Mucosa of stomach (tissue), 1 donor: ENCODE data around the gene DMKN.

ENCODE experiments used
- H3K27me3 ChIP-seq: one replicate; pipeline ENCODE4 v1.7.0; 2013; ENCODE audit warnings: mild to moderate bottlenecking, low read length; ENCODE audit not compliant: control insufficient read depth, insufficient read depth
- H3K36me3 ChIP-seq: one replicate; pipeline ENCODE4 v1.7.0; 2013; ENCODE audit warnings: low read length; ENCODE audit not compliant: control insufficient read depth, insufficient read depth
- H3K4me1 ChIP-seq: one replicate; pipeline ENCODE4 v1.7.0; 2013; ENCODE audit warnings: mild to moderate bottlenecking, low read length; ENCODE audit not compliant: control insufficient read depth, insufficient read depth
- H3K4me3 ChIP-seq: one replicate; pipeline ENCODE4 v1.7.0; 2013; ENCODE audit warnings: low read length
- H3K9ac ChIP-seq: one replicate; pipeline ENCODE4 v1.7.0; 2013; ENCODE audit warnings: mild to moderate bottlenecking, low read length, moderate library complexity
- H3K9me3 ChIP-seq: one replicate; pipeline ENCODE4 v1.7.0; 2013; ENCODE audit warnings: mild to moderate bottlenecking, low read length, moderate library complexity; ENCODE audit not compliant: control insufficient read depth
- donor health status: Pancreatic carcinoma.

Gene DMKN, protein sequence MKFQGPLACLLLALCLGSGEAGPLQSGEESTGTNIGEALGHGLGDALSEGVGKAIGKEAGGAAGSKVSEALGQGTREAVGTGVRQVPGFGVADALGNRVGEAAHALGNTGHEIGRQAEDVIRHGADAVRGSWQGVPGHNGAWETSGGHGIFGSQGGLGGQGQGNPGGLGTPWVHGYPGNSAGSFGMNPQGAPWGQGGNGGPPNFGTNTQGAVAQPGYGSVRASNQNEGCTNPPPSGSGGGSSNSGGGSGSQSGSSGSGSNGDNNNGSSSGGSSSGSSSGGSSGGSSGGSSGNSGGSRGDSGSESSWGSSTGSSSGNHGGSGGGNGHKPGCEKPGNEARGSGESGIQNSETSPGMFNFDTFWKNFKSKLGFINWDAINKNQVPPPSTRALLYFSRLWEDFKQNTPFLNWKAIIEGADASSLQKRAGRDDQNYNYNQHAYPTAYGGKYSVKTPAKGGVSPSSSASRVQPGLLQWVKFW

DNA sequence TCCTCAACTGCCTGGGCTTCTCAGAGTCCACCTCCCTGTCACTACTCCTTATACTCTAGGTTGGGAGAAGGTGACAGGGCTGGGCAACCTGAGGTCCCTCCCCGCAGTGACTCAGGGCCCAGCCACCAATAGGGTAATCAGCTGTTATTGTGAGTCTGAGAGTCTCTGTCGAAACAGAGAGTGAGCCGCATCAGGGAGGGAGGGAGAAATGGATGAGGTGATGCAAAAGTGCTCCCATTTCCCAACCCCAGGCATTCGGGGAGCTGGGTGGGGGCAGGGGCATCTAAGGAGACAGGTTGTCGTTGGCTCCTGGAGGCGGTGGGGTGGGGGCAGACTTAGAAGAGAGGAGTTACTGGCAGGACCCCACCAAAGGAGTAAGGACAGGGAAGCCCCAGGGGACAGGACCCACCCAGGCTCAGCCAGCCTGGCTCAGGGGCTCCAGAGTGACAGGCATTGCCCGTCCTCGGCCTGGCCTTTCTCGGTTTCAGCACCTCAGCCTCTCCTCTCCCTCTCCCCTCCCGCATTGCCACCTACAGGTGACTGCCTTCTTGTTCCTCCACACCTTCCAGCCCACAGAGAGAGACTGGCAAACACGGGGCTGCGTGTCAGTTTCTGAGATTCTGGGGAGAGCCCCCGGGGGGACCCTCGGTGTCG, at the start of gene DMKN:
Gene DMKN, minus strand, starts transcription at position 22 of the 654 bp plus-strand sequence. CDS start 174 bp downstream, outside the sequence.
- H3K4me3 ChIP-seq, result no peak within 1 kb of the TSS
- H3K4me1 ChIP-seq, result peaks cover 23% of the 10 kb centered on the region
- H3K36me3 ChIP-seq, result no peaks in the 10 kb centered on the region
- H3K27me3 ChIP-seq, result peaks cover 29% of the 10 kb centered on the region
- H3K9me3 ChIP-seq, result no peaks in the 10 kb centered on the region
- H3K9ac ChIP-seq, result no peak within 1 kb of the TSS

DNA sequence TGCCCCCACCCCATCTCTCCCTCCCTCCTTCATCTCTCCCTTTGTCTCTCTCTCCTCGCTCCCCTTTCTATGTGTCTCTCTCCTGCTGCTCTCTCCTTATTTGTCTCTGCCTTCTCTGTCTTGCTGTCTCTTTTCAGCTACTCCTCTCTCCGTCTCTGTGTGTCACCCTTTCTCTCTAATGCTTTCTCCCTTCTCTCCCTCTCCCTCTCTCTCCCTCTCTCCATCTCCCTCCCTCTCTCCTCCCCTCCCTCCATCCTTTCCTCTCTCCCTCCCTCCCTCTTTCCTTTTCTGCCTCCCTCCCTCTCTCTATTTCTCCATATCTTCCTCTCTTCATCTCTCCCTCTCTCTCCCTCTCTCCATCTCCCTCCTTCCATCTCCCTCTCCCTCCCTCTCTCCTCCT, 49.3 kb upstream of the DMKN start:
- H3K36me3 ChIP-seq, result no peaks in the 10 kb centered on the region
- no peaks in the 10 kb centered on the region for H3K9me3 ChIP-seq
- peaks cover 7% of the 10 kb centered on the region for H3K4me1 ChIP-seq
- peaks cover 31% of the 10 kb centered on the region for H3K27me3 ChIP-seq
- no peak overlapping the region for H3K4me3 ChIP-seq
- no peak overlapping the region for H3K9ac ChIP-seq

DNA sequence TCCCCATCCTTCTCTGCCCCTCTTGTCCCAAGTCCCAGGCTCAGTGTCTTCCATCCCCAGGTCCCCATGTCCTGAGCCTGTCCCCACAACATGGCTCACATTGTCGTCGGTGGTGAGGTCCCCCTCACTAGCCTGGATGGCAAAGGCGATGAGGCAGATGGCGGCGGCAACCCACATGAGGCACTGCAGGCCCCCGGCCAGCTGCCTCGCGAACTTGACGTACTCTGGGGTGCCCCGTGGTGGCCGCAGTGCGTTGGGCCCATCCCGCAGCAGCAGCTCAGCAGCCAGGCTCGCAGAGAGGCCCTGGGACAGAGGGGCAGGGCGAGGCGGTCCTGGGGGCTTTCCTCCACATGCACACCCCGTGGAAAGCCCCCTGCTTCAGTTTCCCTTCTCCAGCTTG, 48.9 kb upstream of the DMKN start:
- peaks cover 34% of the 10 kb centered on the region for H3K27me3 ChIP-seq
- H3K36me3 ChIP-seq, result no peaks in the 10 kb centered on the region

DNA sequence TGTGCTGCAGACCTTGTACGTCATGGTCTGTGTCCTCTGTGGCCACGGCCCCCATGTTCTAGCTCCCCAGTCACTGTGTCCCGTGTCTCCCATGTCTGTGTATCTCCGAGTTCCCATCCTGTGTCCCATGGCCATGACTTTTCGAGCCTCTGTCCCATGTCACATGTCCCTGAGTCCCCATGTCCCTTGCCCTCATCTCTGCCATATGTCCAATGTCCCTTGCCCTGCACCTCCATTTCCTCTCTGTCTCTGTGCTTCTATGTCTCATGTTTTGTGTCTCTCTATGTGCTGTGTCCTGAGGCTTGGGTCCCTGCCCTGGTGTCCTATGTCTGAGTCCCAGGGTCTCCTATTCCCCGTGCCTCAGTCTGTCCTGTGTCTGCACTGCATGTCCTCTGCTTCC, 48.0 kb upstream of the DMKN start:
- Histone ChIP-seq H3K9ac (no peak overlapping the region), H3K4me1 (peaks cover 8% of the 10 kb centered on the region), H3K36me3 (no peaks in the 10 kb centered on the region), H3K4me3 (no peak overlapping the region), H3K9me3 (no peaks in the 10 kb centered on the region), H3K27me3 (peaks cover 39% of the 10 kb centered on the region)

More for the DNA sequence above, 48.9 kb upstream of the DMKN start:
- Histone ChIP-seq H3K9me3 (no peaks in the 10 kb centered on the region), H3K4me1 (peaks cover 8% of the 10 kb centered on the region), H3K9ac (no peak overlapping the region), H3K4me3 (no peak overlapping the region)

DNA sequence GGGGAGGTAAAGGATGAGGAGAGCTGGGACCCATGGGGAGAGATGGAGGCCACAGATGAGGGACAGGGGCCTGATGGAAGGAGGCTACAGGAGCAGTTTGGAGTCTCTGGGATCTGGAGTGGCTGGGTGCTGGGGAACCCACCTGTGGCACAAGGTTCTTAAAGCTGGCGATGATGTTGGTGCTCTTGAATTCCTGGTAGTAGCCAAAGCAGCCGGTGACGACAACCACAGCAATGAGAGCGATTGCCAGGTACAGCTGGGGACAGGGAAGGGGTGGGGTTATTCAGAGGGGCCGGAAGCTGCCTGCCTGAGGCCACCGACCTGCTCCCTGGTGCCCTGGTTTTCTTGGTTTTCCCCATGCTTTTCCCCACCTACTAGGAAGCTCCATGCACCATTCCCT, 47.2 kb upstream of the DMKN start:
- Histone ChIP-seq H3K27me3 (peaks cover 39% of the 10 kb centered on the region), H3K36me3 (no peaks in the 10 kb centered on the region), H3K4me3 (no peak overlapping the region), H3K9me3 (no peaks in the 10 kb centered on the region), H3K4me1 (peaks cover 8% of the 10 kb centered on the region), H3K9ac (no peak overlapping the region)

DNA sequence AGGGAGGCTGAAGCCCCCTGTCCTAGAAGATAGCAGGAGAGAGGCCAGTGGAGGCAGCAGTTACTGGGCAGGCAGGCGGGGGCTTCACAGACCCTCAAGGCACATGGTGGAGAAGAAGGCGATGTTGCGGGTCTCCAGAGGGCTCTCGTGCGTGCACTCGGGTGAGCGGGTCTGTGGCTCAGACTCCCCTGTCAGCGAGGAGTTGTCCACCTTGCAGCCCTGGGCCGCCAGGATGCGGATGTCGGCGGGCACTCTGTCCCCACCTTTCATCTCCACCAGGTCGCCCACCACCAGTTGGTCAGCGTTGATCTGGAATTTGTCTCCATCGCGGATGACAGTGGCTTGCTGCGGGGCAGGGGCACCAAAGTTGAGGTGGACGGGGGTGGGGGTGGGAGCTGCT, 46.8 kb upstream of the DMKN start:
- H3K4me3 ChIP-seq, result no peak overlapping the region
- H3K36me3 ChIP-seq, result no peaks in the 10 kb centered on the region
- peaks cover 39% of the 10 kb centered on the region for H3K27me3 ChIP-seq
- H3K9ac ChIP-seq, result no peak overlapping the region
- peaks cover 8% of the 10 kb centered on the region for H3K4me1 ChIP-seq
- no peaks in the 10 kb centered on the region for H3K9me3 ChIP-seq

DNA sequence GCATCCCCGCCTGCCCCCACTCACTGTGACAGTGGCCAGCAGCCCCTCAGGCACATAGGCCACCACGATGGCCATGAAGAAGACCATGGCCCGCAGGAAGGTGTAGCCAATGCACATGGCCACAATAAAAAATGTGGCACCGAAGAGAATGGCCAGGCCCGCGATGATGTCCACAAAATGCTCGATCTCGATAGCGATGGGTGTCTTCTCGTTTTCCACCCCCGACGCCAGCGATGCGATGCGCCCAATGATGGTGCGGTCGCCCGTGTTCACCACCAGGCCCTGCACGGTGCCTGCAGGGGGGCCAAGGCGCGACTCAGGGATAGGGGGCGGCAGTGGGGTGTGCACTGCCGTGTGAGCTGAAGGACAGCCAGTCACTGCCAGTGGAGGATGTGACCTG, 46.3 kb upstream of the DMKN start:
- no peaks in the 10 kb centered on the region for H3K36me3 ChIP-seq
- H3K9me3 ChIP-seq, result no peaks in the 10 kb centered on the region
- H3K4me1 ChIP-seq, result peaks cover 8% of the 10 kb centered on the region
- H3K9ac ChIP-seq, result no peak overlapping the region
- H3K4me3 ChIP-seq, result no peak overlapping the region
- H3K27me3 ChIP-seq, result peaks cover 39% of the 10 kb centered on the region

DNA sequence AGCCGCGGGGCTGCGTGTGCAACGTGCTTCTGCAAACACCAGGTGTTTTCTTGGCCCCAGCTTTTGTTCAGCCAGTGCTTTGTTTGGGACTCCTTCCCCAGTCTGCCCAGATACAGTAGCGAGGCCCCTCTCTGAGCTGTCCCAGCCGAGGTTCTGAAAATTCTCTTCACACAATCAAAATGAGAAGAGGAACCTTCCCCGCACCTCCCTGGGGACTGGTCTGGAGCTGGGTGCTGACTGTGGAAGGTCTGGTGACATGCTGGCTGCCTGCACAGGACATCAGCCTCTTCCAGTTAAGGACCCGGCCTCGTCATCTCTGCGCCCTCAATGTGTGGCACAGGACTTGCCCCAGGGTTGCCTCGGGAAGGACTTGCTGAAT, 45.8 kb upstream of the DMKN start:
- no peaks in the 10 kb centered on the region for H3K36me3 ChIP-seq
- H3K4me1 ChIP-seq, result peaks cover 8% of the 10 kb centered on the region
- H3K9me3 ChIP-seq, result no peaks in the 10 kb centered on the region
- H3K27me3 ChIP-seq, result peaks cover 39% of the 10 kb centered on the region
- no peak overlapping the region for H3K9ac ChIP-seq
- no peak overlapping the region for H3K4me3 ChIP-seq

DNA sequence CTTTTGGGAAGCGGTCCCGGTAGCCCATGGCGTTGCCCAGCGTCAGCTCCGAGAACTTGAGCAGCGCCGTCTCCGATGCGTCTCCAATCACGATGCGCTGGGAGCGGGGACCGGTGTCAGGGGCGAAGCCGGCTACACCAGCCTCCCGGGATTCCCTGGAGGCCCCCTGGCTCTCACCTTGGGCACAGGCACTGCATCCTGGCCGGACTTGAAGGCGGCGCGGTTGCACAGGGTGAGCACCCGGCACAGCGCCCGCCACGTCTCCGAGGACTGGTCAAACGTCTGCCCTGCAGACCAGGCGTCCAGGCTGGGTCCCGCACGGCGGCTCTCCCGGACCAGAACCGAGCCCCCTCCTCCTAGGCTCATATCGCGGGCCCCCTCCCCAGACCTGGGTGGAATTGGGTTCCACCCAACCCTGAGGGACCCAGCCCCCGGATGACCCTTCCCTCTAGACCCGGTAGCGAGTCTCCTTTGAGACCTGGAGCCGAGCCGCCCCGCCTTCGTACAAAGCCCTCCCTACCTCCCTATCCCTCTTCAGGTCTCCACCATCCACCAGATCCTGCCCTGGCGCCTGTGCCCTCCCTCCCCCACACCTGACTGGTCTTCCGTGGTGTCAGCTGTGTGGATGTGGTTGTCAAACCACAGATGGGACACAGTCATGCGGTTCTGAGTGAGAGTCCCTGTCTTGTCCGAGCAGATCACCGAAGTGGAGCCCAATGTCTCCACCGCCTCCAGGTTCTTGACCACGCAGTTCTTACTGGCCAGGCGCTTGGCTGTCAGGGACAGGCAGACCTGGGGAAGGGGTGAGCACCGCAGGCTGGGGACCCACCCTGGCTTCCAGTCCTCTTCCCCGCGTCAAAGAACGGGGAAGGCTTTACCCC, 45.2 kb upstream of the DMKN start:
- Histone ChIP-seq H3K9ac (no peak overlapping the region), H3K4me1 (peaks cover 8% of the 10 kb centered on the region), H3K27me3 (peaks cover 39% of the 10 kb centered on the region), H3K36me3 (no peaks in the 10 kb centered on the region), H3K9me3 (no peaks in the 10 kb centered on the region), H3K4me3 (no peak overlapping the region)

DNA sequence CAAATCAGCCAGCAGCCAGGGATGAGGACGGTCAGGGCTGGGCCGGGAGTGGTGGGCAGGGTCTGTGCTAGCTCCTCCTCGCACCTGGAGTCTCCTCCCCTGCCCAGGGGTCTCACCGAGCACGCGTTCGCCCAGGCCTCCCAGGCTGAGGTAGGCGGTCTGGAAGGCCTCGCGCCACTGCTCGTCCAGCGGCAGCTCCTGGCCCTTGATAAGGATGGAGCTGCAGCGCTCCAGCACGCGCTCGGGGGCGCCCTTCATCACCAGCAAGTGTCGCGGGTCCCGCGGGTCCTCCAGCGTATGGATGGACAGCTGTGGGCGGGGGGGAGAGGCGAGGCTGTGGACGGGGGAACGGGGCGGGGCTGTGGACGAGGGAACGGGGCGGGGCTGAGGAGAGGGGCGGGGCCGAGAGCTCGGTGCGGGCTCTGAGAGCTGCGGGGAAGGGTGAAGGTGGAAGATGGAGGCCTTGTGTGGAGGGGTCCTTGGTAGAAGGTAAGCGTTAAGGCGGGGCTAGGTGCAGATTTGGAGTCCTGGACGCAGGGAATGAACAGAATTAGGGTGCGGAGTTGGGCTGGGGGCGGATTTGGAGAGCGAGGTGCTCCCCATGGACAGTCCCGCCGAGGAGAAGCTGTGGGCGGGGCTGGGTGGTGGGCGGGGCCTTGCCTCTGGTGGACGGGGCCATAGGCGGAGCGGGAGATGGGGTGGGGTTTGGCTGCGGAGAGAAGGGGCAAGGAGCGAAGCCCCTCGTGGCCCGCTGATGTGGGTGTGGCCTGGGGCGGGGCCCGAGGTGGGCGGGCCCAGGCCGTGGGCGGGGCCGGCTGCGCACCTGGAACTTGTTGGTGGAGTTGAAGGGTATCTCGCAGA, 44.3 kb upstream of the DMKN start:
- Histone ChIP-seq H3K27me3 (peaks cover 39% of the 10 kb centered on the region), H3K4me3 (no peak overlapping the region), H3K9ac (no peak overlapping the region), H3K36me3 (no peaks in the 10 kb centered on the region), H3K4me1 (peaks cover 8% of the 10 kb centered on the region), H3K9me3 (no peaks in the 10 kb centered on the region)

DNA sequence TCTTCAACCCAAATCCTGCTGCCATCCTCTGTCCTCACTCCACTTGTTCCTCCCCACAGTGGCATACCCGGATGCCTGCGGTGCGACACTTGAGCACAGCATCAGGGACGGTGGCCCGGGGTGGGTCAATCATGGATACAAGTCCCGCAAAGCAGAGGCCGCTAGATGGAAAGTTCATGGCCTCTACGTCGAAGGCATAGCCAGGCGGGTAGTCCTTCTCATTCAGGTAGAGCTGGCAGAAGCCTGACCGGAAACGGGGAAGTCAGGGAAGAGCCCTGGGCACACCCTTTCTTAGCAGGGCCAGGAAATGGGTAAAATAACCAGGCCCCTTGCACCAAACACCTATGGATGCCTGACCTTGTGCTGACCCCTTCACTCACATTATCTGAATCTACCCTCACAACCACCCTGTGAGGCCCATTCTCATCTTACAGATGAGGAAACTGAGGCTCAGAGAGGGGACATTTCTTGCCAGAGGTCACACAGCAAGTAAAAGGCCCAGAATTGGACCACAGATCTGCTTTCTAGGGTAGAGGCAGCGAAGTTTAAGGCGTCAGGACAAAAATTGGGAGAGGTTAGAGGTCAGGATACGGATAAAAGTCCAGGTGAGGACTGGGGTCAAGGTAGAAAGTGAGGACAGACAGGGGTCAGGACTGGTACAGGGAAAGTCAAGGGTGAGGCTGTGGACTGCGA, 43.5 kb upstream of the DMKN start:
- peaks cover 39% of the 10 kb centered on the region for H3K27me3 ChIP-seq
- no peak overlapping the region for H3K4me3 ChIP-seq
- H3K9ac ChIP-seq, result no peak overlapping the region
- H3K9me3 ChIP-seq, result no peaks in the 10 kb centered on the region
- H3K4me1 ChIP-seq, result peaks cover 8% of the 10 kb centered on the region
- H3K36me3 ChIP-seq, result no peaks in the 10 kb centered on the region
